ENCODE measurements around the gene ADORA1. TPM values are rescaled to one million over a fixed set of nuclear protein-coding genes. Genes with fewer than 3 reads are reported as not detected.

ADORA1 gene
- polyA plus RNA-seq, 1 experiment = 2.4 TPM

- Histone ChIP-seq H3K27me3 (ENCODE audit: control insufficient read depth, insufficient read depth, low read length) (peaks cover 21% of the 10 kb centered on the region), H3K36me3 (ENCODE audit: control insufficient read depth, insufficient read depth, low read length) (no peaks in the 10 kb centered on the region), H3K4me3 (ENCODE audit: low read depth, low read length) (no peak overlapping the region)
- peak; percentile 39; the same call in 1 of the 2 replicates for TF ChIP-seq CTCF (IDR thresholded peaks at IDR 0.05; ENCODE audit: insufficient read depth, low read depth, low read length)
- CTCF ChIA-PET = interaction anchor here (0.6 to 3.0 kb wide), 13 partner anchors 7 to 182 kb away, joined by 3 to 12 read pairs (median 4); no protein-coding TSS in a partner anchor
- POLR2A ChIA-PET = no interaction called here
- DNase-seq (ENCODE audit: low read depth) = no peak
Observed at GRCh38 chr1:203084588-203085527, 42.7 kb upstream of the ADORA1 start.

GRCh38 chr1:203085528-203086406 lies 41.8 kb upstream of the ADORA1 start, which contains the start of gene MYOG:
Gene MYOG, minus strand, starts transcription at chr1:203086012. Its CDS starts 51 bp downstream, at chr1:203085961.
- ChIA-PET POLR2A (no interaction called here), CTCF (interaction anchor here (1.1 to 3.0 kb wide), 6 partner anchors 8 to 181 kb away, joined by 4 to 12 read pairs (median 4); no protein-coding TSS in a partner anchor)

GRCh38 chr1:203086992-203087763 lies 40.3 kb upstream of the ADORA1 start:
- H3K4me3 ChIP-seq (ENCODE audit: low read depth, low read length) = no peak overlapping the region
- ChIA-PET CTCF (interaction anchor here (0.5 to 3.0 kb wide), 8 partner anchors 10 to 180 kb away, joined by 3 to 12 read pairs (median 4); no protein-coding TSS in a partner anchor), POLR2A (no interaction called here)
- TF ChIP-seq CTCF (IDR thresholded peaks at IDR 0.05; ENCODE audit: insufficient read depth, low read depth, low read length) = no peak
- H3K27me3 ChIP-seq (ENCODE audit: control insufficient read depth, insufficient read depth, low read length) = peaks cover 29% of the 10 kb centered on the region
- DNase-seq (ENCODE audit: low read depth) = no peak
- H3K36me3 ChIP-seq (ENCODE audit: control insufficient read depth, insufficient read depth, low read length) = no peaks in the 10 kb centered on the region

More at GRCh38 chr1:203085528-203086406, 41.8 kb upstream of the ADORA1 start, which contains the start of gene MYOG:
- no peak within 1 kb of the TSS for H3K4me3 ChIP-seq (ENCODE audit: low read depth, low read length)
- peaks cover 20% of the 10 kb centered on the region for H3K27me3 ChIP-seq (ENCODE audit: control insufficient read depth, insufficient read depth, low read length)
- no peaks in the 10 kb centered on the region for H3K36me3 ChIP-seq (ENCODE audit: control insufficient read depth, insufficient read depth, low read length)
- DNase-seq (ENCODE audit: low read depth) = no peak
- TF ChIP-seq CTCF (IDR thresholded peaks at IDR 0.05; ENCODE audit: insufficient read depth, low read depth, low read length) = no peak

GRCh38 chr1:203088441-203088840 lies 39.1 kb upstream of the ADORA1 start:
- Histone ChIP-seq H3K4me3 (ENCODE audit: low read depth, low read length) (no peak overlapping the region), H3K27me3 (ENCODE audit: control insufficient read depth, insufficient read depth, low read length) (peaks cover 29% of the 10 kb centered on the region), H3K36me3 (ENCODE audit: control insufficient read depth, insufficient read depth, low read length) (no peaks in the 10 kb centered on the region)
- POLR2A ChIA-PET = no interaction called here
- no peak for TF ChIP-seq CTCF (IDR thresholded peaks at IDR 0.05; ENCODE audit: insufficient read depth, low read depth, low read length)
- CTCF ChIA-PET = interaction anchor here (1.2 to 1.4 kb wide), 2 partner anchors 29 to 38 kb away, joined by 3 to 4 read pairs; no protein-coding TSS in a partner anchor
- no peak for DNase-seq (ENCODE audit: low read depth)
